GM10248 (cell line): ENCODE data around the gene OR52A5.

Source experiments
- CTCF ChIA-PET: fragments of 300-600 bp; sonication (Branson Sonifier 250); formaldehyde crosslinking; extraction: SDS; loops from one replicate; lab custom pipeline; 2021; ENCODE audit warnings: antibody characterized with exemption; lab: Yijun Ruan, JAX
- POLR2A ChIA-PET: fragments of 350-650 bp; sonication (Branson Sonifier 250); formaldehyde crosslinking; extraction: SDS; loops from one replicate; lab custom pipeline; 2020; ENCODE audit warnings: antibody characterized with exemption; lab: Yijun Ruan, JAX
- DNase-seq: peaks from one replicate; pipeline ENCODE4 v3.0.0; 2012; ENCODE audit errors: extremely low spot score
- TF ChIP-seq, protein P1 (sequence below): IDR thresholded peaks from 2 replicates; pipeline ENCODE4 v1.5.1; 2012; ENCODE audit warnings: mild to moderate bottlenecking, low read depth; ENCODE audit errors: extremely low read depth, missing control alignments, control extremely low read depth

The OR52A5 gene

DNA sequence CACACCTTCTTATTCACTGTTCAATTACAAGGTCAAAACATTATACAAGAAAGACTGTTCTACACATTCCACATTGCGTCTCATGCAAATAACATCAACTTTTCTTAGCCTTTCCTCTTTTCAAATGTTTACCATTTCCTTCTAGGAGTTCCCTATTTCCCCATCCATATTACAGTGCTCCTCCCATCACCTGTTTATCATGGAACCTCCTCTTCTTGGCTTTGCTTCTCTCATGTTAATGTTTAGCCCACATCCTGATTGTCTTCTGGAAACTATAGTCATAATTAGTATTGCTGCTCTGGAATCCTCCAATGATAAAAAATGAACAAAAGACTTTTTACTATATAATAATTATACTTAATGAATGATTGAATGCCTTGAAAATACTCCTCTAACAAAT is 47.5 kb downstream of the OR52A5 start:
- ChIA-PET CTCF (no interaction called here), POLR2A (no interaction called here)
- TF ChIP-seq, protein P1, sequence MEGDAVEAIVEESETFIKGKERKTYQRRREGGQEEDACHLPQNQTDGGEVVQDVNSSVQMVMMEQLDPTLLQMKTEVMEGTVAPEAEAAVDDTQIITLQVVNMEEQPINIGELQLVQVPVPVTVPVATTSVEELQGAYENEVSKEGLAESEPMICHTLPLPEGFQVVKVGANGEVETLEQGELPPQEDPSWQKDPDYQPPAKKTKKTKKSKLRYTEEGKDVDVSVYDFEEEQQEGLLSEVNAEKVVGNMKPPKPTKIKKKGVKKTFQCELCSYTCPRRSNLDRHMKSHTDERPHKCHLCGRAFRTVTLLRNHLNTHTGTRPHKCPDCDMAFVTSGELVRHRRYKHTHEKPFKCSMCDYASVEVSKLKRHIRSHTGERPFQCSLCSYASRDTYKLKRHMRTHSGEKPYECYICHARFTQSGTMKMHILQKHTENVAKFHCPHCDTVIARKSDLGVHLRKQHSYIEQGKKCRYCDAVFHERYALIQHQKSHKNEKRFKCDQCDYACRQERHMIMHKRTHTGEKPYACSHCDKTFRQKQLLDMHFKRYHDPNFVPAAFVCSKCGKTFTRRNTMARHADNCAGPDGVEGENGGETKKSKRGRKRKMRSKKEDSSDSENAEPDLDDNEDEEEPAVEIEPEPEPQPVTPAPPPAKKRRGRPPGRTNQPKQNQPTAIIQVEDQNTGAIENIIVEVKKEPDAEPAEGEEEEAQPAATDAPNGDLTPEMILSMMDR: no peak
- no peak for DNase-seq

DNA sequence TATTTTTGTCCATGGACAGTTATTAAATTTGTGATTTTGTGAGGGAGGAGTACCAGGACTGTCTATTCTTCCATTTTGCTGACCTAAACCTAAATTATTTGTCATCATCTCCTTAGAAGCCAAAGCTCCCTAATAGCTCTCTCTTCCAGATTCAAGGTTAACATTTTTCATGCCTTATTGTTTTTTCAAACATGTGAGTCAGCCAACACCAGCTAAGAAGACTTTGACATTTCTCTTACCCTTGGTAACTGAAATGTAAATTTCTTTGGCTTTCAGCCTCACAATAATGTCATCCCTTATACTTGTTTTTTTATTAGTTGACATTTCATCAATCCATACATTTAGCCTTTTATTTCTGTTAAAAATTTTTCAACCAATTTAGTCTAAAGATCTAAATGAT is 49.6 kb downstream of the OR52A5 start:
- ChIA-PET CTCF (interaction anchor here (1.4 kb wide), 1 partner anchor 54 kb away, joined by 3 read pairs; no protein-coding TSS in a partner anchor), POLR2A (no interaction called here)
- TF ChIP-seq, protein P1: no peak
- DNase-seq: no peak

DNA sequence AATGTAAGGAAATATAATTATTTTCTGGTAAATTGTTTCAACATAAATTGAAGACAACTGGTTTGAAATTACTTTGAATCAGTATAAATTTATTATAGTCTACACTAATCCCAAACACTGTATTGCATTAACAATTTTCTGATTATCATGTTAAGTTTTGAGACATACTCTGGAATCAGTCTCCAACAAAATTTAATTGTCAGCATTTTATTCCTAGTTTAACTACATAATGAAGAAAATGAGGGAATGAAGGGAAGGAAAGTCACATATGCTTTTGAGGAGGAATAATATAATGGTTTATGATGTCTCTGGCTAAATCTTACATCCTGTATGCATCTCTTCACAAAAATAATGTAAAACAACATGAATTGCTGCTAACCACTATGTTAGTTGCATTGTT is 54.6 kb downstream of the OR52A5 start:
- CTCF ChIA-PET: interaction anchor here (1.5 kb wide), 1 partner anchor 10 kb away, joined by 5 read pairs; no protein-coding TSS in a partner anchor
- DNase-seq: no peak
- POLR2A ChIA-PET: no interaction called here
- TF ChIP-seq, protein P1: no peak

DNA sequence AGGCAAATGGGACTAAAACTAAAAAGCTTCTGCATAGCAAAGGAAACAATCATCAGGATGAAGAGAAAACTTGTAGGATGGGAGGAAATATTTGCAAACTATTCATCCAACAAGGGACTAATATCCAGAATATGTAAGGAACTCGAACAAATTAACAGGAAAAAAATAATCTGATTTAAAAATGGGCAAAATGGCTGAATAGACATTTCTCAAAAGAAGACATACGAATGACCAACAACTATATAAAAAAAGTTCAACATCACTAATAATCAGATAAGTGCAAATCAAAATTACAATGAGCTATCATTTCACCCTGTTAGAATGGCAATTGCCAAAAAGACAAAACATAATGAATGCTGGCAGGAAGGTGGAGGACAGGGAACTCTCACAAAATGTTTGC is 56.8 kb downstream of the OR52A5 start:
- TF ChIP-seq, protein P1: no peak
- no peak for DNase-seq
- ChIA-PET CTCF (interaction anchor here (1.7 kb wide), 1 partner anchor 7 kb away, joined by 4 read pairs; no protein-coding TSS in a partner anchor), POLR2A (no interaction called here)
